ENCODE results near the gene CDR2. TPM values are rescaled to one million over a fixed set of nuclear protein-coding genes. Genes with fewer than 3 reads are reported as not detected.

Gene CDR2
- total and polyA plus RNA-seq, 2 of the 13 experiments (the other 11 are each of a cell fraction or from before 2014, with no cell fraction given), result 59.0 to 78.9 TPM

- TF ChIP-seq ZNF142 (CRISPR knock-in tag; IDR thresholded peaks at IDR 0.05), result no peak
- peak; percentile 85 for TF ChIP-seq ZNF891 (CRISPR knock-in tag; IDR thresholded peaks at IDR 0.05)
- no peak for TF ChIP-seq SP4 (CRISPR knock-in tag; IDR thresholded peaks at IDR 0.05)
- no peak for TF ChIP-seq ZNF766 (CRISPR knock-in tag; IDR thresholded peaks at IDR 0.05; ENCODE audit: borderline replicate concordance)
- TF ChIP-seq ETV6 (CRISPR knock-in tag; conservative IDR thresholded peaks at IDR 0.05), result no peak
- TF ChIP-seq IKZF4 (CRISPR knock-in tag; IDR thresholded peaks at IDR 0.05; ENCODE audit: borderline replicate concordance, low read depth, not compliant biosample characterization), result no peak
- no peak for TF ChIP-seq ZNF33B (CRISPR knock-in tag; IDR thresholded peaks at IDR 0.05)
- no peak for TF ChIP-seq ZNF782 (CRISPR knock-in tag; IDR thresholded peaks at IDR 0.05; ENCODE audit: borderline replicate concordance)
- no peak for TF ChIP-seq HOMEZ (CRISPR knock-in tag; IDR thresholded peaks at IDR 0.05; ENCODE audit: low read depth)
- no peak for TF ChIP-seq ZBTB10 (CRISPR knock-in tag; IDR thresholded peaks at IDR 0.05; ENCODE audit: borderline replicate concordance)
- TF ChIP-seq ZNF775 (CRISPR knock-in tag; IDR thresholded peaks at IDR 0.05; ENCODE audit: borderline replicate concordance), result no peak
- no peak for TF ChIP-seq RAD51 (IDR thresholded peaks at IDR 0.05; ENCODE audit: borderline replicate concordance)
- no peak for TF ChIP-seq ZFP36L1 (CRISPR knock-in tag; IDR thresholded peaks at IDR 0.05)
- peak; percentile 92; the same call in 1 of the 2 replicates for TF ChIP-seq DZIP1 (CRISPR knock-in tag; IDR thresholded peaks at IDR 0.05)
- TF ChIP-seq ZNF790 (CRISPR knock-in tag; IDR thresholded peaks at IDR 0.05; ENCODE audit: borderline replicate concordance), result no peak
- TF ChIP-seq ZMYM2 (CRISPR knock-in tag; IDR thresholded peaks at IDR 0.05), result no peak
- peak; percentile 83 for TF ChIP-seq XRCC5 (optimal IDR thresholded peaks at IDR 0.05; ENCODE audit: low read length)
These were observed 52.9 kb downstream of the CDR2 start (continued) for GRCh38 chr16:22321340-22322001.

Data from HepG2 (cell line).